PFSK-1 (cell line): Measurements from ENCODE around the gene JMJD4.

ENCODE experiments used
- FOXP2 ChIP-seq: optimal IDR thresholded peaks from 2 replicates; pipeline ENCODE3; 2011; ENCODE audit warnings: borderline replicate concordance, control low read depth, inconsistent platforms; ENCODE audit not compliant: insufficient read depth; ENCODE audit errors: extremely low read length, extremely low read depth
- POLR2AphosphoS5 ChIP-seq: IDR thresholded peaks from 2 replicates; pipeline ENCODE4 v1.6.1; 2012; ENCODE audit warnings: low read depth, mild to moderate bottlenecking, control low read depth, low read length, moderate library complexity
- SIN3A ChIP-seq: IDR thresholded peaks from 2 replicates; pipeline ENCODE4 v1.6.1; 2012; ENCODE audit warnings: mild to moderate bottlenecking, low read length, moderate library complexity, borderline replicate concordance; ENCODE audit not compliant: insufficient read depth
- TAF1 ChIP-seq: IDR thresholded peaks from 2 replicates; pipeline ENCODE4 v1.6.1; 2012; ENCODE audit warnings: low read length, control low read depth, borderline replicate concordance; ENCODE audit not compliant: insufficient read depth
- TF ChIP-seq, protein P1 (sequence below), 2 experiments: IDR thresholded peaks; 2 replicates each; pipeline versions ENCODE4 v1.6.1 to v1.8.0; 2011 to 2012; ENCODE audit warnings: low read depth in 2 of 2, low read length in 2 of 2, control low read depth in 1 of 2, inconsistent platforms in 1 of 2, mild to moderate bottlenecking in 1 of 2, moderate library complexity in 1 of 2; ENCODE audit not compliant: insufficient read depth in 1 of 2

JMJD4 gene

DNA sequence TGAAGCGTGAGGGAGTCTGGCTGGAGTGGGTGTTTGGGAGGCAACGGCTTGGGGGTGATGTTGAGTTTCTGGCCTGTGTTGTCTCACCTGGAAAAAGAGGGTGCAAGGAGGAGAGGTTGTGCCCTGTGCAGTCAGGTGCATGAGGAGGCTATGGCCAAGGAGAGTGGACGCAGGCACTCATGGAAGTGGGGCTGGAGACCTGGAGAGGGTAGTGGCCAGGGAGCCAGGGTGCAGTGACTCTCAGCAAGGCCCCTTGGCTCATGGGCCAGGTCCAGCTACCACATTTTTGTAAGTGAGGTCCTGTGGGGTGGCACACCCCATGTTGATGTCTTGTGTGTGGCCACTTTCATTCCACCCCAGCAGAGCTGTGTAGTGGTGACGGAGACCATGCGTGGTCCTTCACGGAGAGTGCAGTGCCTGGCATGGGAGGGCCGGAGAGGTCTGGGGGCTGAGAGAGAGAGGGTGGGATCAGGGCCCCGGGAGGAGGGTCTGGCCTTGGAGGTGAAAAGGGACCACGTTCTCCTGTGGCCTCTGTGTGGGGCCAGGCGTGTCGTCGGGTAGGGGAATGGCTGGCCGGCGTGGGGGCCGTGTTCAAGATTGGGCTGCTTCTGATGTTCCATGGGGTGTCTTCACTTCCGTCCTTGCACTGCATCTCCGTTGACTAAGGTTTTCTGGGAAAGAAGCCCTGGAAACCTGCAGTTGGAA is 6.2 kb upstream of the JMJD4 start:
- TF ChIP-seq TAF1, result no peak
- TF ChIP-seq FOXP2, result no peak
- TF ChIP-seq POLR2AphosphoS5, result no peak

DNA sequence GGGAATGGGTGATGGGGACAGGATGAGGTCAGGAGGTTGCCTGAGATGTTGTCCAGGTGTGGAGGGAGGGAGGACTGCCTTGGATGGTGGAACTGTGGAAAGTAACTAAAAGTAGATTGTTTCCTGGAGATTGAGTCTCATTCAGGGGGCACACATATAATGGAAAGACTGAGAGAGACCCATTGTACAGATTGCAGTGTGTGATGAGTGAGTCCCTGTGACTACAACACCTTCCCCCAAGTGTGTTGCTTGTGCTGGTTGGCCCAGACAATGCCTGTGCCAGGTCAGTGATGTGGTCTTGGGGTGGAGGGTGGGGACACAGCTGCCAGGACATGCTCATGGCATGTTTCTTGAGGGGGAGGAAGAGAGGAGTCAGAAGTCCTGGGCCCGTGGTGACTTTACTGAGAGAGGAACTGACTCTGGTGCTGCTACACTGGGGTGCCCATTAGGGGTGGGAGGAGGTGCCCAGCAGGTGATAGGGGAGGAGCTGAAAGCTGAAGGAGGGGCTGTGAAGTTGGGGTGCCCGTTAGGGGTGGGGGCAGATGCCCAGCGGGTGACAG is 5.4 kb upstream of the JMJD4 start:
- TF ChIP-seq, protein P1, sequence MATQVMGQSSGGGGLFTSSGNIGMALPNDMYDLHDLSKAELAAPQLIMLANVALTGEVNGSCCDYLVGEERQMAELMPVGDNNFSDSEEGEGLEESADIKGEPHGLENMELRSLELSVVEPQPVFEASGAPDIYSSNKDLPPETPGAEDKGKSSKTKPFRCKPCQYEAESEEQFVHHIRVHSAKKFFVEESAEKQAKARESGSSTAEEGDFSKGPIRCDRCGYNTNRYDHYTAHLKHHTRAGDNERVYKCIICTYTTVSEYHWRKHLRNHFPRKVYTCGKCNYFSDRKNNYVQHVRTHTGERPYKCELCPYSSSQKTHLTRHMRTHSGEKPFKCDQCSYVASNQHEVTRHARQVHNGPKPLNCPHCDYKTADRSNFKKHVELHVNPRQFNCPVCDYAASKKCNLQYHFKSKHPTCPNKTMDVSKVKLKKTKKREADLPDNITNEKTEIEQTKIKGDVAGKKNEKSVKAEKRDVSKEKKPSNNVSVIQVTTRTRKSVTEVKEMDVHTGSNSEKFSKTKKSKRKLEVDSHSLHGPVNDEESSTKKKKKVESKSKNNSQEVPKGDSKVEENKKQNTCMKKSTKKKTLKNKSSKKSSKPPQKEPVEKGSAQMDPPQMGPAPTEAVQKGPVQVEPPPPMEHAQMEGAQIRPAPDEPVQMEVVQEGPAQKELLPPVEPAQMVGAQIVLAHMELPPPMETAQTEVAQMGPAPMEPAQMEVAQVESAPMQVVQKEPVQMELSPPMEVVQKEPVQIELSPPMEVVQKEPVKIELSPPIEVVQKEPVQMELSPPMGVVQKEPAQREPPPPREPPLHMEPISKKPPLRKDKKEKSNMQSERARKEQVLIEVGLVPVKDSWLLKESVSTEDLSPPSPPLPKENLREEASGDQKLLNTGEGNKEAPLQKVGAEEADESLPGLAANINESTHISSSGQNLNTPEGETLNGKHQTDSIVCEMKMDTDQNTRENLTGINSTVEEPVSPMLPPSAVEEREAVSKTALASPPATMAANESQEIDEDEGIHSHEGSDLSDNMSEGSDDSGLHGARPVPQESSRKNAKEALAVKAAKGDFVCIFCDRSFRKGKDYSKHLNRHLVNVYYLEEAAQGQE (IDR thresholded peaks at IDR 0.05; ENCODE audit: insufficient read depth in 1 of 2, low read depth in 2 of 2, low read length in 2 of 2), result no peak
- TF ChIP-seq SIN3A, result no peak
- TF ChIP-seq TAF1, result no peak
- no peak for TF ChIP-seq FOXP2
- no peak for TF ChIP-seq POLR2AphosphoS5

DNA sequence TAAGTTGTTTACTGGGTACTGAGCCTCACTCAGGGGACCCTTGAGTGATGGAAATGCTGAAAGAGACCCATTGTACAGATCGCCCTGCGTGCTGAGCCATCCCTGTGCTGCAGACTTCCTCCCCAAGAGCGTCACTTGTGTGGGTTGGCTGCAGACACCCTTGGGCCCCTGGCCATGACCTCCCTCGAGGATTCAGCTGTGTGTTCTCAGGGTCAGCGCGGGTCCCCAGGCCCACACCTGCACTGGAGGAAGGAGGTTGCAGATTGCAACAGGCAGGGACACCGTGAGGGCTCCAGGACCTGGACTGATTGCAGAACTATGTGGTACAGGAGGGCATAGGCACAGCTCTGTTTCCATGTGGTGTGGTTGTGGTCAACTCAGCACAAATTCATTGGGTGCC is 4.5 kb upstream of the JMJD4 start:
- no peak for TF ChIP-seq TAF1
- no peak for TF ChIP-seq SIN3A
- TF ChIP-seq FOXP2, result no peak
- TF ChIP-seq, protein P1 (IDR thresholded peaks at IDR 0.05; ENCODE audit: insufficient read depth in 1 of 2, low read depth in 2 of 2, low read length in 2 of 2), result no peak
- no peak for TF ChIP-seq POLR2AphosphoS5

DNA sequence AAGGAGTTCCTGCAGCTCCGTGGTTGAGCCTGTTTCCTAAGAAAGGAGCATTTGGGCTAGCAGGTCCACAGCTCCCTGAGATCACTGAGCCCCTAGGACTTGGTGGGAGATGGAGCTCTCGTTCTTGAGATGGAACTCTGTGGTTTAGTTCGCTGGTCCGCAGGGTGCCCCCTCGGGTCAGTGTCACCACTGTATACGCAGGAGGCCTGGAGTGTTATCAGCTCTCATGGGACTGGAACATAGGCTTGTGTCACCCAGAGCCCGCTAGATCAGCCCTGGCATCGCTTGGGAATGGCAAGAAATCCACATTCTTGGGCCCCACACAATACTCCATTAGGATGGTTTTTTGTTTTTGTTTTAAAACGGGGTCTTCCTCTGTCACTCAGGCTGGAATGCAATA is 3.7 kb upstream of the JMJD4 start:
- no peak for TF ChIP-seq FOXP2
- TF ChIP-seq, protein P1 (IDR thresholded peaks at IDR 0.05; ENCODE audit: insufficient read depth in 1 of 2, low read depth in 2 of 2, low read length in 2 of 2), result no peak
- TF ChIP-seq TAF1, result no peak
- no peak for TF ChIP-seq SIN3A
- no peak for TF ChIP-seq POLR2AphosphoS5

DNA sequence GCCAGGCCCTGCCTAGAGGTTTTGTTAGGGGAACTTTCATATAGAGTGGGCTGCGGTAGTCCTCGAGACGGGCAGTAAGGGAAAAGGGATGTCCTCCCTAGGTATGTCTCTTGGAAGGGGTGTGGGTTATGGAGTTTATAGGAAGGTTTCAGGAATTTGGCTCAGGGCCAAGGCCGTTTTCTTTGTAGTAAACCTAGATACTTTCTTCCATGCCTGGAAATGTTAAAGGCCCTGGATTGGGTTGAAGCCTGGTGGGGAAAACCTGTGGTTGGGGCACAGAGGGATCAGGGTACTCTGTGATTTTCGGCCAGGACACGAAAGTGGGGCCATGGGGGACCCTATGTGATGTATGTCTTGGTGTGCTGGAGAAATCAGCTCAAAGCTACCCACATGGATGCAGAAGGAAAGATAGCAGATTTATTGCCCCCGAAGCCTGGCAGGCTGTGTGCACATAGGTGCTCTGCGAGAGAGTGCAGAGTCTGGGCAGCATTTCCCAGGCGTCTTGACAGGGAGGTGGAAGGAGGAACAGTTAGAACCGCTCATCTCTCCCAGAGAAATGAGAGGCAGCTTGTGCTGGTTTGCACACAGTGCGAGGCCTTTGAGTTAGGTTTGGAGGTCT is 1.8 kb upstream of the JMJD4 start:
- TF ChIP-seq SIN3A, result no peak
- TF ChIP-seq FOXP2, result no peak
- TF ChIP-seq TAF1, result no peak
- TF ChIP-seq, protein P1 (IDR thresholded peaks at IDR 0.05; ENCODE audit: insufficient read depth in 1 of 2, low read depth in 2 of 2, low read length in 2 of 2), result no peak
- TF ChIP-seq POLR2AphosphoS5, result no peak
